ENCODE measurements around the gene COQ8A.
A peak's percentile ranks its signal among the peaks of the same experiment; 100 is the strongest.

The COQ8A gene

DNA sequence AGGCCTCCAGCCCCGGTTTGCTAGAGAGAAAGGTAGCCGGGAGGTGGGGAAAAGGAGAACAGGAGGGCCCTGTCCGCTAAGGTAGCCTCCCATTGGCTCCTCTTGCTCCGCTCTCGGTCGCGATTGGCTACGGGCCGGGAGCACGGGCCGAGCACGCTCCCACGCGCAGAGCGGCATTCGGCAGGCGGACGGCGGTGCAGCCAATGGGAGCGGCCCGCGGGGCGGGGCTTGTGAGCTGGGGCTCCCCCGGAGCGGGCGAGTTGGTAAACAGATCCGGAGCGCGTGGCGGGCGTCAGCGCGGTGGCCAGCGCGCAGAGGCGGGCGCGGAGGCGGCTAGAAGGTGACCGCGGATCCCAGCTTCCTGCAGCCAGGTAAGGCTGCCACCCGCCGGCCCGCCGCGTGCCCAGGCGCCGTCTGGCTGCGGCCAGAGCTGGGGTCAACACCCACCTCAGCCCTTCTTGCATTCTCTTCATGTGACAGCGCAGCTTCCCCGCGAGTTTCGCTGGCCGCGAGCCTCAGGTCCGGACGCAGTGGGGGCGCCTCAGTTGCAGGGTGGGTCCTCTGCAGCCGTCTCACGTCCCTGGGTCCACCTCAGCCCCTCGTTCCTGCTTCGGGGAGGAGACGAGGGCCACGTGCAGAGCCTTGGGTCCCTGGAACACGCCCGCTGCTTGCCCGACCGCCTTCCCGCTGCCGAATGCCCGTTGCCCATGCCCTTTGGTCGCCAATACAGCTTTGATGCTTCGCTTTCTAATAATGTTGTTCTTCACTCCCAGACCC is at the start of gene COQ8A:
COQ8A (plus strand) TSS at position 266 of the 777 bp plus-strand sequence. CDS start 21,092 bp downstream, outside the sequence.
- DNase-seq: peak; percentile 96 to 100 (median 100)

DNA sequence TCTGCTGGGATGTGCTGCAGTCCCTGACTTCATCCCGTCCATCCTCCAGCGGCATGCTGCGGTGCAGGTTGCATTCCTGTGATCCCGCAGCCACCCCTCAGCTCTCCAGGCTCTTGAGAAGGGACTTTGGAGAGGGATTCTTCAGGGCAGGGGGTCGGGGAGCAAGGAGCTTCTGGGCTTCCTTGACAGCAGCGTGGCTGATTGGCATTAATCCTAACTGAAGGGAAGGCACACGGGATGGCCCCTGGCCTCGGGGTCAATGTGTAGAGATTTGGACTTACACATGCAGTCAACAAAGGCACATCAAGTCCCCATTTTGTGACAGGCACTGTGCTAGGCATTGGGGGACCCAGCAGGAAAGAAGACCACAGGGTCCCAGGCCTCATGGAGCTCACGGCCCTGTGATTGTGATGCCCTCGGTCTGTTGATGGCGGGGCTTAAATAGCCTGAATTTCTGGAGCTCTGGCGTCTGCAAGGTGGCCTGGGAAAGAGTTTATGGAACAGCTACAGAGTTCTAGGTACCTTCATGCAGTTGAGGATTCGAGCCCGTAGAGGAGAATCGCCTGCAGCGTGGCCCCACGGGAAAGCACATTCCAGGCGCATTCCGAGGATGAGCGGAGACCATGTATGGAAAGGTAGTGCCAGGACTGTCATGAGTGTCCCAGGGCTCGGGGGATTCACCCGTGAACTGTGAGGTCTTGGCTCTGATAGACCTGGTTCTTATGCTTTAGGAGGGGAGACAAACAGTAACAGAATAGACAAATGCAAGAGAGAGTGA is 49.6 kb upstream of the COQ8A start:
- no peak for DNase-seq

DNA sequence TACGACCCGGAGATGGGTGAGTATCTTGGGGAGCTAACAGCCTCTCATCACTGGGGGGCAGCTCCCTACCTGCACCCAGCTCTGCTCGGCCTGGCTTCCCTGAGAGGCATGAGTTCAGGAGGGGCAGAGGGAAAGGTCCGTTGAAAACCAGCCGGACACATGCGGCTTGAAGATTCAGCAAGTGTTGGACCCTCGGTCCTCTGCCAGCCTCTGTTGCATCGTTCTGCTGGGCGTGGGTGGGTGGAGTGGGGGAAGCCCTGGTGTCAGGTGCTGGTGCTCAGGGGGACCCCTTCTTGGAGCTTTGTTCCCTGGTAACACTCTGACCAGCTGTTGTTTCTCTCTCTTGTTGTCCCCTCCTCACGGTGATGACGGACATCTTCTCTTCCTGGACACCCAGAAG is 48.7 kb upstream of the COQ8A start:
- DNase-seq: no peak

DNA sequence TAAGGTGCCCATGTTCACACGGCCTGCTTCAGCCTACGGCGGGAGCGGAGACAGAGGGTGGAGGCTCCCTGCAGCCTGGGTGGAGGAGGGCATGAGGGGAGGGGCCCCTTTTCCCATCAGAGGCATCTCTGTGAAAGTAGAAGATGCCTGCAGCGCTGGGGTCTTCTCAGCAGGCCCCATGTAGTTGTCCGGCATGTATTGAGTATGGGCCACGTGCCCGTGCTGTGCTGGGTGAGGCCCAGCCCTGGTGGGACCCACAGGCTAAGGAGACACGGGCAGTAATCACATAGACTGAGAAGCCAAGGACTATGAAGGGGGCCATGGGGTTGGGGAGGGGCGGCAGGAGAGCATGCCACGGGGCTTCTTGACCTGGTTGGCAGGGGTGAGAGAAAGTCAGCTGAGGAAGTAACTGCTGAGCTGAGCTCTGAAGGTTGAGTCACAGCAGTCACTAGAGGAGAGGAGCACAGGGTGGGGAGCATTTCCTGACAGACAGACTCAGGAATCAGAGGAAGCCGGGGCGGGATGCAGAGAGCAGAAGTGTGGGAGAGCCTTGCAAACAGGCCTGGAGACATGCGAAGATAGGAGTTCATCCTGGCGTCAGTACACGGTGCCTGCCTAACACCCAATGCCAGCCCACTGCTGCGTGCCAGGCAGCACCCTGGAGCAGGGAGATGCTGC is 48.1 kb upstream of the COQ8A start:
- no peak for DNase-seq

DNA sequence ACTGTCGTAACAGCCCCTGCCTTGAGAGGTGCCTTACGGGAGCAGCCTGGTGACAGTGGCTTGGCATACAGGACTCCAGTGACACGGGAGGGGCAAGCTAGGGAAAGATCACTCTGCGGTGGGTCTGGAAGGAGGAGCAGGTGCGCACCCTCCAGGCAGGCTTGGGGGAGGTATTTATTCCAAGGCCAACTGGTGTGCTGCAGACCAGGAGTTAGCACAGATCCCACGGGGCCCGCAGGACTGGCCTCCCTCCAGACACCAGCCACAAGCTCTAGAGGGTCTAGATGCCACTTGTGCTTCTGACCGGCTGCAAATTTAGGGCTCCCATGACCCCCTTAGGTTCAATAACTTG is 47.6 kb upstream of the COQ8A start:
- no peak for DNase-seq

DNA sequence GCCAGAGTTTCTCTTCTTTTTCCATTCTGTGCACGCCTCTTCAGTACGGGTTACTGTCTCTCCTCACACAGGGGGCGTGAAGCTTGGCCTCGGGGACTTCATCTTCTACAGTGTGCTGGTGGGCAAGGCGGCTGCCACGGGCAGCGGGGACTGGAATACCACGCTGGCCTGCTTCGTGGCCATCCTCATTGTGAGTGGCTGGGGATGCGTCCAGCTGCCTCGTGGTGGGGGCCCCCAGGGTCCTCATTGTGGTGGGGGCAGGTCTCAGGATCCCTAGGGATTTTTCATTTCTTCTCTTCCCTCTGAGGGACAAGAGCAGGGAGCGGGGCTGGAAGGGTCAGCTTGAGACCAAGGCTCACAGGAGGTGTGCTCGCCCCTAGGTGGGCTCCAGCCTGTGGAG is 46.2 kb upstream of the COQ8A start:
- no peak for DNase-seq

DNA sequence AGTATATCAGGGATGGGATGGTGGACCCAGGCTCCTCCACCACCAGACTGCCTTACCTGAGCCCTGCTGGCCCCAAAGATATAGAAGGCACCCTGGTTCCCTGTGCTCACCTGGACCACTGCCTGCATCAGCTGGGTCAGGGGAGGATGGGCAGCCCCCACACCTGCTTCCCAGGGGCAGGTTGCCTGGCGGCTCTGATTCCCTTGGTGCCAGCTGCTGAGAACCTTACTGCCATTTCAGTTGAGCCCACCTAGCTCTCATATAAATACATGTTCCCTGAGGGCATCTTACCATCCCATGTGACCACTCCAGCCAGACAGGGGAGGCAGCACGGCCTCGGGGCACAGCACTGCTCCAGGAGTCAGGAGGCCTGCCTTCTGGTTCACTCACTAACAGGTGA is 45.3 kb upstream of the COQ8A start:
- DNase-seq: no peak

DNA sequence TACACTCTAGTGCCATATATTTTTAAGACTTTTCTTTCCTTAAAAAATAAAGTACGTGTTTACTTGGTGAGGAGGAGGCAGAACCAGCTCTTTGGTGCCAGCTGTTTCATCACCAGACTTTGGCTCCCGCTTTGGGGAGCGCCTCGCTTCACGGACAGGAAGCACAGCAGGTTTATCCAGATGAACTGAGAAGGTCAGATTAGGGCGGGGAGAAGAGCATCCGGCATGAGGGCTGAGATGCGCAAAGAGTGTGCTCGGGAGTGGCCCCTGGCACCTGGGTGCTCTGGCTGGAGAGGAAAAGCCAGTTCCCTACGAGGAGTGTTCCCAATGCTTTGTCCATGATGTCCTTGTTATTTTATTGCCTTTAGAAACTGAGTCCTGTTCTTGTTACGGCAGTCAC is 44.5 kb upstream of the COQ8A start:
- no peak for DNase-seq

DNA sequence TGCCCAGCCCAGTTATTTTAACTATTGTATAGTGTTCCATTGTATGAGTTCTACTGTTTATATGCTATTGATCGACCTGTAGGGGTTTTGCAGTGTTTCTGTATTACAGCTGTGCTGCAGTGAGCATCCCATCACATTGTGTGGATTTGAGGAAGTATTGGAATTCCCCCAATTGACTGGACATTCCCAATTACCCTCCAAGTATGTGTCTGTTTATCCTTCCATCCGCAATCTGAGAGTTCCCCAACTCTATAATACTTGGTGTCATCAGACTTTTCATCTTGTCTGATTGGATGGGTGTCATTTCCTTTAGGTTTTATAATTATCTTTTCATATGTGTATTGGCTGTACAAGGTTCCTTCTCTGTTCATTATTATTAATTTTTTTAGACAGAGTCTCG is 41.8 kb upstream of the COQ8A start:
- DNase-seq: no peak

DNA sequence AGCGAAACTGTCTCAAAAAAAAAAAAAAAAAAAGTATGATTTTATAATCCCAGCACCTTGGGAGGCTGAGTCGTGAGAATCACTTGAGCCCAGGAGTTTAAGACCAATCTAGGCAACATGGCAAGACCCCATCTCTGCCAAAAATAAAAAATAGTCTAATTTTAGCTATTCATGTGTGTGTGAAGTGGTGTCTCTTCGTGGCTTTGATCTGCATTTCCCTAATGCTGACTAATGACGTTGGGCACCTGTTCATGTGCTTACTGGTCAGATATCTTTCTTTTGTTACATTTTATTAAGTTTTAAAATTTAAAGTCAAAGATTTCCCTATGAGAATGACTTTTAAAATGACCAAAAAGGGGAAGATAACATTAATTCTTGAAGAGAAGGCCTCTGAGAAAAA is 38.7 kb upstream of the COQ8A start:
- DNase-seq: no peak

DNA sequence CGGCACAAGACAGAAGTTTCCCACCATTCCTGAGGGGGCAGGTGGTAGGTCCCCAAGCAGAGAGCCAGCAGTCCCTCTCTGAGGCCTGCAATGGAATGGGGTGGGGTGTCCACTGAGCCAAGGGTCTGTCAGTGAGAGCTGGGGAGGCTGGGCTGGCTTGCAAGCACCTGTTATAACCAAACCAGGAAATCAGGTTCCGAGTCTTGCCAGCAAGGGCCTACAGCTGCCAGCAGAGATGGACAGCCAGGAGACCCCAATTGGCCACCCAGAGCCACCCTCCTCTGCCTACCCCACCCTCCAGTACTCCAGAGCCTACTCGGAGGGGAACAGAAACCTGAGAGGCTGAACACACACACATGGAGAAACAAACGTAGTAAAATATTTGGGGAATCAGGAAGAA is 37.5 kb upstream of the COQ8A start:
- DNase-seq: no peak

DNA sequence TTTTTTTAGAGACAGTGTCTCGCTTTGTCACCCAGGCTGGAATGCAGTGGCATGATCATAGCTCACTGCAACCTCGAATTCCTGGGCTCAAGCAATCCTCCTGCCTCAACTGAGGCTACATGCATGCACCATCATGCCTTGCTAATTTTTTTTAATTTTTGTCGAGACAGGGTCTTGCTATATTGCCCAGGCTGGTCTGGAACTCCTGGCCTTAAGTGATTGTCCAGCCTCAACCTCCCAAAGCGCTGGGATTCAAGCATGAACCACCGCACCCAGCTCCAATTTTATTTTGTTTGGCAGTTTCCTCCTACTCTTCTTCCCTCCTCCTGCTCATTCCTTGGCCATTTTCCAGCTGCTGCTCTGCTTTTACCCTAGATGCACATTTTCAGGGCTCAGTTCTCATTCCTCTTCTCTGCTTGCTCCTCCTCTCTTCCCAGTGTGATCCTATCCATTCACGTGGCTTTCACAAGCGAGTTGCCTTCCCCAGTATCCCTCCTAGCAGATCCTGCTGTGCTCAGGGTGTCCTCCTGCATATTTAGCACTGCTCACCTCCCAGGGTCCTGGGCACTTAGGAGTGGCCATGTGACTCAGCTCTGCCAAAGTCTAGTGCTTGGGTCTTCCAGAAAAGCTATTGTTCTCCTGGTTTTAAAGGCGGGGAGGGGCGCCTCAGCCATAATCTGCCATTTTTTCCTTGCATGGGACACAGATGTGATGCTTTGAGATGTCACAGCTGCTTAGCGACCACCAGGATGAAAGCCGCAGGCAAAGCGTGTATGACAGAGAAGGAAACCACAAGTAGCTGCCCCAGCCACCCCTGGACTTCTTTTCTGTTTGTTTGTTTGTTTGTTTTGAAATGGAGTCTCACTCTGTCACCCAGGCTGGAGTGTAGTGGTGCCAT is 36.0 kb upstream of the COQ8A start:
- DNase-seq: no peak

DNA sequence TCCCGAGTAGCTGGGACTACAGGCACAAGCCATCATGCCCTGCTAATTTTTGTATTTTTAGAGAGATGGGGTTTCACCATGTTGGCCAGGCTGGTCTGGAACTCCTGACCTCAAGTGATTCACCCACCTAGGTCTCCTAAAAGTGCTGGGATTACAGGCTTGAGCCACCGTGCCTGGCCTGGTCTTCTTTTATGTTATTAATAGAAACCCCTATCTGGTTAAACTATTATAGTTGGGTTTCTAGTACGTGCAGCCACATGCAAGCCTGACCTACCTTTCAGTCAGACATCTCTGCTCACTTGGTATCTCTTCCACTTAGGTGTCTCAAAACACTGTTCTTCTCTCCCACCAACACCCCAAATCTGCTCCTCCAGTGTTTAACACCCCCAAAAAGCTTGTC is 35.3 kb upstream of the COQ8A start:
- DNase-seq: no peak

DNA sequence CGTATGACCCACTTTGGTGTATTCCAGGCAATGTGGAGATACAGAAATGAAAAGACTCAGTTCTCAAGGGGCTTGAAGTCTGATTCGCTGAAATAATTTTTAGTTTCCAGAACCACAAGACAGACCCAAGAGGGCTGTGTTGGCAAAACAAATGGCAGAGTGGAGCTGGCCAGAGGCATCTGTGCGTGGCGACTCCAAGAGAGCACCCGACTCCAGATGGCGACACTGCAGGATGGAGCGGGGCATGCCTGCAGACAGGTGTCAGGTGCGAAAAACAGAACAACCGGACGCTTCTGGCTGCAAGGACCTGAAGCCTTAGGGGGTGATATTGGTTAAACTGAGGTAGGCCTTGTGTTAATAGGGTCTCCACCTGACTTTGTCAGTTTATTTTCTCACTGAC is 31.7 kb upstream of the COQ8A start:
- no peak for DNase-seq

DNA sequence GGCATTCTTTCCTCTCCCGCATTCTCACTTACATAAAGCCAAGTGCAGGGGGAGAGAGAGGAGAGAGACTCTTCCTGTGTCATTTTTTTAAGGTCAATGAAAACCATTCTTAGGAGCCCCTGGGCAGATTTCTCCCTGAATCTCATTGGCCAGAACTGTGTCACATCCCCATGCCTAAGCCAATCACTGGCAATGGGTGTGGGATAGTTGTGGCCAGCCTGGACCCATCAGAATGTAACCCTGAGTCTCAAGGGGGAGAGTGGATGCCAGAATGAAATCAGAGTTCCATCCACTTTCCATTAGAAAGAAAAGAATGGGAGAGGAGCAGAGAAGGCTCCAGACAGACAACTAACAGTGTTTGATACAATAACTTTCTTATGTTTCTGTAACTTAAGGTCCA is 31.2 kb upstream of the COQ8A start:
- no peak for DNase-seq

DNA sequence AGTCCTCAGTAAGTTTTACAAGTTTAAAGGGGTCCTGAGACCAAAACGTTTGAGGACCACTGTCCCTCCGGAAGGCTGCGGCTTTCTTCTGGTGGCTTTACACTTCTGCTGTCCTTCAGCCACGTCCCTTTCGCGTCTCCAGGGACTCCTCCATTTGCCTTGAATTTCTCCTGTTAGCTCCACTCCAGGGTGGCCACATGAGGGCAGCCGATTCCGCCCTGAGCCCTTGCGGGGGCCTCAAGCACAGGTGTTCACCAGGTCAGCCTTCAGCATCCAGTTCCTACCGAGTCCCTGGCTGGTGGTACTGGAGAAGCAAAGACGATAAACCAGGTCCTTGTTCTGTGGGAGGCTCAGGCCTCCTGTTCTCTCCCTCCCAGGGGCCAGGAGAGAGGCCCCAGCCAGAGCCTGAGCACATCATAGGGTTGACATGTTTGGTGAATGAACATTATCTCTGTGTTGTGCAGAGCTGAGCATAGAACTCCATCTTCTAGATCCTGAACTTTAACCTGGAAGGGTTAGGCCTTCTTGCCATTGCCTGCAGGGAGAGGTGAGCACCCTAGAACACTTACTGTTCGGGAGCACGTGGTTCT is 27.4 kb upstream of the COQ8A start:
- peak in 2 of 3 experiments; percentile 29 to 37 for DNase-seq

DNA sequence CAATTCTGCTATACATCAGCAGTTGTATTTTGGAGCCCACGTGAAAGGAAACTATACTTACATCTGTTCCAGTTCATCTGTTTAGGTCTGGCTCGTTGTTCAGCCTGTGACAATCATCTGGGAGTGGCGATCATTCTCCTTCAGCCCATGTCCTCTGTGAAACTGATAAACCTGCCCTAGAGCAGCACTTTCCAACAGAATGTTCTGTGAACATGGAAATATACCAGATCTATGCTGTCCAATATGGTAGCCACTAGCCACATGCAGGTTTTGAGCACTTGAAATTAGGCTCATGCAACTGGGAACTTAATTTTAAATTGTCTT is 24.5 kb upstream of the COQ8A start:
- DNase-seq: no peak

DNA sequence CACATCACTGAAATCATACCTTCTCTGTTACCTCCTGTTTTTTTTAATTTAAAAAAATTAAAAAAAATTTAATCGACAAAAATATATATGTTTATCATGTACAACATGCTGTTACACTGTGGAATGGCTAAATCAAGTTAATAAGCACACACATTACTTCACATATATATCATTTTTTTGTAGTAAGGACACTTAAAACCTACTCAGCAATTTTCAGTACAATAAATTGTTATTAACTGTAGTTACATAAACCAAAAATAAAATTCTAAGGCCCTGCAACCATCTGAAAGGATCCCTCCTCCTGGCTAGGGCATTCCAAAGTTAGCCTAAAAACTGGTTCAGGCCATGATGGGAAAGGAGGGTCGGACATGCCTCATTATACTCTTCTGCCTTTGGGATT is 23.6 kb upstream of the COQ8A start:
- no peak for DNase-seq

DNA sequence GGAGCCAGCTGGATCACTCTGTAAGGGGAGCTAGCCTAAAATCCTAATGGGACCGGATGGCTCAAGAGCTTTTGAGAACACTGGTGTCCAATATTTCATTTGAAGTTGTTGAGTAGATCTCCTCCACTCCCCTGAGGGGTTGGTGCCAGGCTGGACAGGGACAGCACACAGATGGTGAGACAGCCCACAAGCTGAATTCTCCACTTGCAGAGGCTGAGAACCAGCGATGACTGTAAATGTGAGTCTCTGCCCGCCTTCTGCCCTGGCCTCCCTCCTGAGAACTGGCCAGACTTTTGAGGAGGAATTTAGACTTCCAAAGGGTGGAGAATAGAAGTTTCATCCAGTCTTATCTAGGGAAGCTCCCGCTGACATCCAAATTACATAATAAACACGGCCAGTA is 20.5 kb upstream of the COQ8A start:
- DNase-seq: no peak

DNA sequence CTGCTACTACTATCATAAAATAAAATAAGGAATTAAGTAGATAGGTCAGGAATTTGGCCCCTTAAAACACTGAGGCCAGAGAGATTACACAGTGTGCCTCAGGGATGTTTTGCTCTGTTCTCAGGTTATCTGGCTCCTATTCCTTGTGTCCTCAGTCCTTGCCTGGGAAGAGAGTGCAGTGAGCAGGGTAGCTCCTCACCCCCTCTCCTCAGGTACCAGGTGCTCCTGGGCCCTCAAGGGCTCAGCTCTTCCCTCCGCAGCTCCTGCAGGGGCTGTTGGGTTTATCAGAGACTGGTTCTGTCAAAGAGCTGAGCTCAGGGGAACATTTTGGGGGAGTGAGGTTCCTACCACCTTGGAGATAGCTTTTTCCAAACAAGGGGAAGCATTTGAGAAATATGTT is 20.1 kb upstream of the COQ8A start:
- no peak for DNase-seq

DNA sequence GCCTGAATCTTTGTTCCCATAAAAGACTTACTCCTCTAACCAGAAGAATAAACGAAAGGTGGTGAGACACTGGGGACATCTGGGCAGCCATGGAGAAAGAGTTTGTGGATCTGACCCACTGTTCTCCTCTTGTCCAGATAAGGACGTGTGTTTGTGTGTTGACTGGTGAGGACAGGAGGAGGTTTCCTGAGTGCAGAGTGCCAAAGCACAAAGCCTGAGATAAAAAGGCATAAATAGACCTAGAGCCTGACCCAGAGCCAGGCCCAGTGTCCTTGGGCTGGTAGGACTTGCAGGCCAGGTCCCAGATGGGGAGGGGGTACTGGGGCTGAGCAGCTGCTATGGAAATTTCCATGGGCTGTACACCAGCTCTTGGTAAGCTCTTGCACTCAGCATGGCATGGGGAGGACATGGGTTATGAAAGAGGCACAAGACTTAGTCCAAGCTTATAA is 19.6 kb upstream of the COQ8A start:
- no peak for DNase-seq

DNA sequence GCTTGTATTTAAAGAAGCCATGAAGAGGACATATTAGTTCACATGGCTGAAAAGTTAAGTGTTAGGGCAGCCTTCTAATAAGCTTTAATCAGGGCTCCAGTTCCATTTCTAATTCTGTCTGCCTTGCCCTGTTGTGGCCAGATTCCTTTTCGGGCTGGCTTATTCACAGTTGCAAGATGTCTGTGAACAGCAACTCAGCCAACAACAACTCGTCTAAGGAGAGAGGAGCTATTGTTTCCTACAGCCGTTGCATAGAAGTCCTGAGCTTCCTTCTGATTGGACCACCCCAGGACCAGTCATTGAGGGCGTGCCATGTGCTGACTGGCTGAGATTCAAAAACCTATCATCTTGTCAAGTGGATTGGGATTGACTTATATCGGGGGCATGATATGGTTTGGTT is 18.6 kb upstream of the COQ8A start:
- DNase-seq: no peak
